DND-41 (cell line): ENCODE data around the gene HDAC11.
"Not testable (repeated sequence)": the region's sequence is repeated elsewhere in the genome, so short reads cannot be mapped to it uniquely, and the experiment has no call there.

ENCODE experiments used
- ATAC-seq: fragments of 200-7000 bp; cut with Tn5 transposase; 3 replicates; pipeline ENCODE4 v1.9.1; 2021; ENCODE audit warnings: low read depth; ENCODE audit not compliant: insufficient read depth
- DNase-seq: peaks from one replicate; pipeline ENCODE4 v3.0.0-alpha.2; 2020
- H2AFZ ChIP-seq: 2 replicates; pipeline ENCODE4 v1.6.0; 2012; ENCODE audit warnings: low read depth, low read length
- H3K27ac ChIP-seq: 2 replicates; pipeline ENCODE4 v1.5.1; 2012; ENCODE audit warnings: low read length, inconsistent platforms
- H3K27me3 ChIP-seq: fragments of 200-600 bp; sonication (generic); 2 replicates; pipeline ENCODE4 v1.6.0; 2012; ENCODE audit warnings: low read length, mild to moderate bottlenecking, inconsistent platforms; ENCODE audit not compliant: insufficient read depth, poor library complexity
- H3K36me3 ChIP-seq: 2 replicates; pipeline ENCODE4 v1.5.1; 2012; ENCODE audit warnings: low read length, inconsistent platforms; ENCODE audit not compliant: insufficient read depth
- H3K4me1 ChIP-seq: 2 replicates; pipeline ENCODE4 v1.5.1; 2012; ENCODE audit warnings: mild to moderate bottlenecking, low read length; ENCODE audit not compliant: insufficient read depth
- H3K4me2 ChIP-seq: 2 replicates; pipeline ENCODE4 v1.6.0; 2012; ENCODE audit warnings: mild to moderate bottlenecking, moderate library complexity, low read length, inconsistent platforms; ENCODE audit not compliant: insufficient read depth
- H3K4me3 ChIP-seq, 2 experiments: fragments of 200-600 bp in 1 of 2; shearing (Covaris generic) in 1 of 2; 2 replicates each; pipeline ENCODE4 v1.5.1; 2012 to 2016; ENCODE audit warnings: inconsistent platforms in 2 of 2, low read length in 2 of 2, mild to moderate bottlenecking in 2 of 2, low read depth in 1 of 2, moderate library complexity in 1 of 2
- H3K79me2 ChIP-seq: 2 replicates; pipeline ENCODE4 v1.6.0; 2012; ENCODE audit warnings: low read length, inconsistent platforms; ENCODE audit not compliant: insufficient read depth
- H3K9ac ChIP-seq: 2 replicates; pipeline ENCODE4 v1.6.0; 2012; ENCODE audit warnings: low read depth, mild to moderate bottlenecking, inconsistent platforms, low read length, moderate library complexity
- H3K9me3 ChIP-seq: 2 replicates; pipeline ENCODE4 v1.5.1; 2012; ENCODE audit warnings: low read length, moderate library complexity, mild to moderate bottlenecking, inconsistent platforms; ENCODE audit not compliant: insufficient read depth, severe bottlenecking
- H4K20me1 ChIP-seq: 2 replicates; pipeline ENCODE4 v1.6.0; 2012; ENCODE audit warnings: low read length; ENCODE audit not compliant: insufficient read depth
- EZH2 ChIP-seq: IDR thresholded peaks from 3 replicates; pipeline ENCODE4 v1.6.1; 2012; ENCODE audit warnings: borderline replicate concordance, low read depth, mild to moderate bottlenecking, moderate library complexity, low read length, inconsistent platforms; ENCODE audit not compliant: severe bottlenecking
- TF ChIP-seq, protein P1 (sequence below): IDR thresholded peaks from 2 replicates; pipeline ENCODE4 v1.5.1; 2012; ENCODE audit warnings: borderline replicate concordance, low read length, moderate library complexity, mild to moderate bottlenecking; ENCODE audit not compliant: poor library complexity, severe bottlenecking; ENCODE audit errors: extremely low read depth

The HDAC11 gene

DNA sequence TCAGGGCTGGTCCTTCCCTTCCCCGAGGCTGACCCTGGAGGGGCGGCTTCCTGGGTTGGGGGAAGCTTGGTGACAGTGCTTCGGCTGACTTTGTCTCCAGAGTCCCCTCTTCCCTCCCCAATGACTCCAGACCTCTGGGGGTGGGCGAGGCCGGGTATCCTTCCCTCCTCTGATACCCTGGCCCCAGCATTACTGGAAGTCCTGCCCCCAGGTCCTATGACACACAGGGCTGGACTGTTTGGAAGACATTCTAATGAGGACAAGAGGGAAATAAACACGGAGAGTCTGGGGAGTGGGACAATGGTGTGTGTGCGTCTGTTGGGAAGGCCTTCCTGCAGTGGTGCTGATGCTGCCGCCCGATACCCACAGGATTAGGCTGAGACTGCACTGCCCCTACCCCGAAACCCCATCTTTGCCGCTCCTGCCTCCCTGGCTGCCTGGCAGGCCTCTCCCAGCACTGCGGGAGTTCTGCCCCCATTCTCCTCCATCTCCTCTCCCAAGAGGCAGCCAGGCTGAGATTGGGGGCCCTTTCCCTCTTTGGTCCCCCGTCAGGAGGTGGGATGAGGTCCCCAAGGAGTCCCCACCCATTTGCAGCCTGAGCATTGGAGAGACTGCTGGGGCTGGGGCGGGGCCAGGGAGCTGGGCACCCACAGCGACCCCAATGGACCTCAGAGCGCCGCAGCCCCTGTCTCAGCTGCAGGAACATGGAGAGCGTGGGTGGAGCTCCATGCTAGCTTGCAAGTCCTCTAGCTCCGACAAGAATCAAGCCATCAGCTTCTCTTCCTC lies 39.1 kb downstream of the HDAC11 start:
- H3K4me3 ChIP-seq = no peak overlapping the region
- H3K4me2 ChIP-seq = no peak overlapping the region
- no peak for DNase-seq

DNA sequence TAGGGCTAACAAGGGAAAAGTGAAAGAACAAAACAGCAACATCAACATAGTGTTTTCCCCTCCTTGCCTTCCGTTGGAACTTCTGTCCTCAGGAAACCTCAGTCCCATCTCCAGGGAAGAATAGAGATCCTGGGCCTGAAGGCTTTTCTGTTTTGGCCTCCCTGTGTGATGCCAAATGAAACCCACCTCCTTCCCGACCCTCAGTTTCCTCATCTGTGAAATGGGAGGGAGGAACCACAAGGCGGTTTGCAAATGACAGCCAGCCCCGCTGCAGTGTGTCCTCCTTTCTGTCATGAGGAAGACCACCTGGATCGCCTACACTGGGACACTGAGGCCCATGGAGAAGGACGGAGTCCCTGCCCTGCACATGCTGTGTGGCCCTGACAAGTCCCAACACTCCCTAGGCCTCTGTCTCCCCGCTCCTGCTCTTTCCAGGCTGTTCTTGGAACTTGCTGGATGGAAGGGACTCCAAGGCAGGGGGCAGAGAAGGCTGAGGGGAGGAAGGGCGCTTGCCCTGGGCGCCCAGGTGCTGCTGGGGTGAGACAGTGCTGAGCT lies 40.3 kb downstream of the HDAC11 start:
- Histone ChIP-seq H3K9ac (no peak overlapping the region), H3K27ac (no peak overlapping the region), H3K4me3 (no peak overlapping the region), H2AFZ (no peak overlapping the region), H3K4me2 (no peak overlapping the region), H3K36me3 (no peaks in the 10 kb centered on the region), H3K9me3 (no peaks in the 10 kb centered on the region), H3K27me3 (no peaks in the 10 kb centered on the region), H3K79me2 (no peaks in the 10 kb centered on the region), H3K4me1 (no peaks in the 10 kb centered on the region), H4K20me1 (no peaks in the 10 kb centered on the region; the same call in 1 of the 2 replicates)
- TF ChIP-seq, protein P1, sequence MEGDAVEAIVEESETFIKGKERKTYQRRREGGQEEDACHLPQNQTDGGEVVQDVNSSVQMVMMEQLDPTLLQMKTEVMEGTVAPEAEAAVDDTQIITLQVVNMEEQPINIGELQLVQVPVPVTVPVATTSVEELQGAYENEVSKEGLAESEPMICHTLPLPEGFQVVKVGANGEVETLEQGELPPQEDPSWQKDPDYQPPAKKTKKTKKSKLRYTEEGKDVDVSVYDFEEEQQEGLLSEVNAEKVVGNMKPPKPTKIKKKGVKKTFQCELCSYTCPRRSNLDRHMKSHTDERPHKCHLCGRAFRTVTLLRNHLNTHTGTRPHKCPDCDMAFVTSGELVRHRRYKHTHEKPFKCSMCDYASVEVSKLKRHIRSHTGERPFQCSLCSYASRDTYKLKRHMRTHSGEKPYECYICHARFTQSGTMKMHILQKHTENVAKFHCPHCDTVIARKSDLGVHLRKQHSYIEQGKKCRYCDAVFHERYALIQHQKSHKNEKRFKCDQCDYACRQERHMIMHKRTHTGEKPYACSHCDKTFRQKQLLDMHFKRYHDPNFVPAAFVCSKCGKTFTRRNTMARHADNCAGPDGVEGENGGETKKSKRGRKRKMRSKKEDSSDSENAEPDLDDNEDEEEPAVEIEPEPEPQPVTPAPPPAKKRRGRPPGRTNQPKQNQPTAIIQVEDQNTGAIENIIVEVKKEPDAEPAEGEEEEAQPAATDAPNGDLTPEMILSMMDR = no peak
- TF ChIP-seq EZH2 = no peak
- ATAC-seq (no peak), DNase-seq (no peak)

More for the DNA sequence above, 39.1 kb downstream of the HDAC11 start:
- Histone ChIP-seq H3K36me3 (no peaks in the 10 kb centered on the region), H3K4me1 (no peaks in the 10 kb centered on the region), H4K20me1 (no peaks in the 10 kb centered on the region; the same call in 1 of the 2 replicates), H3K27ac (no peak overlapping the region), H3K27me3 (no peaks in the 10 kb centered on the region), H3K79me2 (no peaks in the 10 kb centered on the region), H2AFZ (no peak overlapping the region), H3K9me3 (no peaks in the 10 kb centered on the region), H3K9ac (no peak overlapping the region)
- no peak for ATAC-seq
- TF ChIP-seq, protein P1 = no peak
- no peak for TF ChIP-seq EZH2

DNA sequence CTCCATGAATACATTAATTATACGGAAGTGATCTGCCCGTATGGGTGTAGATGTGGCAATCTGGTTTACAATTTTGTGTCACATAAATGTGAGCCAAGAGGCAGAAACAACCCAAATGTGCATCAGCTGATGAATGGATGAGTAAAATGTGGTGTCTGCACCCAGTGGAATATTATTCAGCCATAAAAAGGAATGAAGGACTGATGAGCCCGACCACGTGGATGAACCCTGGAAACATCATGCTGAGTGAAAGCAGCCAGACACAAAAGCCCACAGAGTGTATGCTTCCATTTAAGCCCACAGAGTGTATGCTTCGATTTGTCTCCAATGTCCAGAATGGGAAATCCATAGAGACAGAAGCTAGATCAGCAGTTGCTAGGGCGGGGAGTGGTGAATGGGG lies 41.2 kb downstream of the HDAC11 start:
- Histone ChIP-seq H2AFZ (no peak overlapping the region), H3K9me3 (no peaks in the 10 kb centered on the region), H3K27me3 (no peaks in the 10 kb centered on the region), H4K20me1 (no peaks in the 10 kb centered on the region; the same call in 1 of the 2 replicates), H3K36me3 (no peaks in the 10 kb centered on the region), H3K27ac (no peak overlapping the region), H3K4me3 (no peak overlapping the region), H3K4me1 (no peaks in the 10 kb centered on the region), H3K4me2 (no peak overlapping the region), H3K79me2 (no peaks in the 10 kb centered on the region), H3K9ac (no peak overlapping the region)
- DNase-seq (no peak), ATAC-seq (no peak)
- TF ChIP-seq EZH2 = no peak
- TF ChIP-seq, protein P1 = no peak

DNA sequence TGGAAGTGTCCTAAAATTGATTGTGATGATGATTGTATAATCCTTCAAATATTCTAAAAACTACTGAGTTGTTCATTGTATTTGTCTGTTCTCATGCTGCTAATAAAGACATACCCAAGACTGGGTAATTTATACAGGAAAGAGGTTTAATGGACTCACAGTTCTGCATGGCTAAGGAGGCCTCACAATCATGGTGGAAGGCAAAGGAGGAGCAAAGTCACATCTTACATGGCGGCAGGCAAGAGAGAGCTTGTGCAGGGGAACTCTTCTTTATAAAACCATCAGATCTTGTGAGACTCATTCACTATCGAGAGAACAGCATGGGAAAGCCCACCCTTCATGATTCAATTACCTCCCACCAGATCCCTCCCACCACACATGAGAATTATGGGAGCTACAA lies 41.6 kb downstream of the HDAC11 start:
- not testable (repeated sequence) for H3K4me2 ChIP-seq, H3K27ac ChIP-seq, H3K4me3 ChIP-seq, H3K9me3 ChIP-seq, H3K27me3 ChIP-seq, H3K4me1 ChIP-seq, H3K79me2 ChIP-seq, H3K9ac ChIP-seq, ATAC-seq, DNase-seq, H3K36me3 ChIP-seq, H4K20me1 ChIP-seq, H2AFZ ChIP-seq
